HL-60/S4 (cell line): Measurements from ENCODE around the gene SLC2A14.
"Not testable (repeated sequence)": the region's sequence is repeated elsewhere in the genome, so short reads cannot be mapped to it uniquely, and the experiment has no call there.

ENCODE experiments used
- in situ Hi-C: fragments of 300-500 bp; cut with MboI; formaldehyde crosslinking; loops from 2 replicates; pipeline ENCODE4 v1.14.3; 2022; ENCODE audit warnings: low sequenced_read_pairs

Gene SLC2A14

GRCh38 chr12:7835116-7835515 lies 37.6 kb downstream of the SLC2A14 start:
- in situ Hi-C loops, result no loop called here

GRCh38 chr12:7834701-7835100 lies 38.0 kb downstream of the SLC2A14 start:
- in situ Hi-C loops, result no loop called here

GRCh38 chr12:7833831-7834230 lies 38.9 kb downstream of the SLC2A14 start:
- in situ Hi-C loops, result no loop called here

GRCh38 chr12:7833201-7833600 lies 39.5 kb downstream of the SLC2A14 start:
- in situ Hi-C loops, result not testable (repeated sequence)

GRCh38 chr12:7832059-7832696 lies 40.5 kb downstream of the SLC2A14 start:
- in situ Hi-C loops, result no loop called here

- in situ Hi-C loops, result not testable (repeated sequence)
Observed at GRCh38 chr12:7829737-7830136, 43.0 kb downstream of the SLC2A14 start.

- in situ Hi-C loops, result not testable (repeated sequence)
Observed at GRCh38 chr12:7825754-7826153, 47.0 kb downstream of the SLC2A14 start.

GRCh38 chr12:7806863-7807487 lies 65.7 kb downstream of the SLC2A14 start:
- in situ Hi-C loops, result loop anchor here (10.0 kb wide), 2 partner anchors 122 to 152 kb away; no protein-coding TSS in a partner anchor

- in situ Hi-C loops, result loop anchor here (10.0 kb wide), 2 partner anchors 122 to 152 kb away; no protein-coding TSS in a partner anchor
Observed at GRCh38 chr12:7806319-7806718, 66.4 kb downstream of the SLC2A14 start.

- in situ Hi-C loops, result loop anchor here (10.0 kb wide), 2 partner anchors 117 to 147 kb away; no protein-coding TSS in a partner anchor
Observed at GRCh38 chr12:7801460-7801859, 71.3 kb downstream of the SLC2A14 start.

- in situ Hi-C loops, result not testable (repeated sequence)
Observed at GRCh38 chr12:7798750-7799308, 73.9 kb downstream of the SLC2A14 start.

- in situ Hi-C loops, result no loop called here
Observed at GRCh38 chr12:7797698-7798398, 74.9 kb downstream of the SLC2A14 start.

- in situ Hi-C loops, result not testable (repeated sequence)
Observed at GRCh38 chr12:7797269-7797668, 75.4 kb downstream of the SLC2A14 start.

GRCh38 chr12:7793211-7793610 lies 79.5 kb downstream of the SLC2A14 start:
- in situ Hi-C loops, result no loop called here

- in situ Hi-C loops, result not testable (repeated sequence)
Observed at GRCh38 chr12:7788884-7789528, 83.7 kb downstream of the SLC2A14 start, which contains the start of gene NANOG. Gene NANOG (plus strand): TSS chr12:7789402. CDS start chr12:7789615, 213 bp downstream.

GRCh38 chr12:7788294-7788660 lies 84.4 kb downstream of the SLC2A14 start:
- in situ Hi-C loops, result no loop called here

- in situ Hi-C loops, result no loop called here
Observed at GRCh38 chr12:7787574-7788293, 85.0 kb downstream of the SLC2A14 start.

- in situ Hi-C loops, result no loop called here
Observed at GRCh38 chr12:7784701-7785100, 88.0 kb downstream of the SLC2A14 start.

GRCh38 chr12:7783433-7783832 lies 89.3 kb downstream of the SLC2A14 start:
- in situ Hi-C loops, result not testable (repeated sequence)

GRCh38 chr12:7782055-7782454 lies 90.7 kb downstream of the SLC2A14 start:
- in situ Hi-C loops, result no loop called here
